ENCODE measurements around the gene OTUD4. TPM values are rescaled to one million over a fixed set of nuclear protein-coding genes. Genes with fewer than 3 reads are reported as not detected.

OTUD4 gene
- total and polyA plus RNA-seq, 2 donors (not counting 1 experiment from before 2014, with no cell fraction given): 9.7 to 51.0 TPM

- H3K9ac ChIP-seq (ENCODE audit: low read length): no peak overlapping the region
- no peaks in the 10 kb centered on the region for H4K20me1 ChIP-seq (ENCODE audit: control insufficient read depth, insufficient read depth, low read length, poor library complexity, severe bottlenecking)
- CTCF ChIA-PET: no interaction called here
- Mint-ChIP-seq H3K9me3 (ENCODE audit: insufficient read depth) (no peaks in the 10 kb centered on the region), H3K27me3 (no peaks in the 10 kb centered on the region), H3K27ac (no peak overlapping the region), H3K4me1 (peaks cover 33% of the 10 kb centered on the region), H3K4me3 (no peak overlapping the region)
- POLR2A ChIA-PET: no interaction called here
- DNase-seq (no peak), ATAC-seq (ENCODE audit: low read depth) (no peak)
- no CpG with 5 or more reads among the region's 2 CpGs for WGBS (ENCODE audit: insufficient coverage)
- no peaks in the 10 kb centered on the region for H3K36me3 ChIP-seq (replicated peaks in 1 of 2; ENCODE audit: control extremely low read depth in 1 of 2, control insufficient read depth in 1 of 2, extremely low read depth in 1 of 2, insufficient read depth in 2 of 2, low read length in 1 of 2)
- intact Hi-C loops (cut with micrococcal nuclease): loop anchor here (10.0 kb wide), 1 partner anchor 992 kb away; the partner anchor contains the start of gene LSM6
- no peak overlapping the region for H3K4me3 ChIP-seq (ENCODE audit: control extremely low read depth in 1 of 5, extremely low read depth in 1 of 5, insufficient read depth in 1 of 5, low read depth in 2 of 5, low read length in 4 of 5)
- peaks cover 25 to 27% of the 10 kb centered on the region in 2 donors for H3K4me1 ChIP-seq (ENCODE audit: control insufficient read depth in 2 of 2, insufficient read depth in 2 of 2, low read length in 2 of 2)
- H3K27me3 ChIP-seq (replicated peaks in 1 of 4; ENCODE audit: control extremely low read depth in 1 of 4, control insufficient read depth in 3 of 4, insufficient read depth in 4 of 4, low read length in 3 of 4): no peaks in the 10 kb centered on the region
- H3K79me2 ChIP-seq (ENCODE audit: control insufficient read depth, insufficient read depth, low read length): peaks cover 12% of the 10 kb centered on the region
- no peak overlapping the region for H2AFZ ChIP-seq (ENCODE audit: insufficient read depth, low read depth, low read length, poor library complexity, severe bottlenecking)
- H3K4me2 ChIP-seq (replicated peaks; ENCODE audit: low read depth, low read length, poor library complexity, severe bottlenecking): no peak overlapping the region
- H3K9me3 ChIP-seq (ENCODE audit: control extremely low read depth in 1 of 3, control insufficient read depth in 2 of 3, insufficient read depth in 1 of 3, low read length in 2 of 3): no peaks in the 10 kb centered on the region
- no peak for TF ChIP-seq EZH2 (IDR thresholded peaks at IDR 0.05; ENCODE audit: borderline replicate concordance, insufficient read depth, low read depth, low read length, poor library complexity, severe bottlenecking)
- no peak for TF ChIP-seq CTCF (IDR thresholded peaks at IDR 0.05)
- no peak overlapping the region for H3K27ac ChIP-seq (ENCODE audit: low read length in 2 of 2)
Measured at GRCh38 chr4:145183023-145183422, 2.6 kb upstream of the OTUD4 start.

GRCh38 chr4:145182222-145182621, 1.8 kb upstream of the OTUD4 start:
- no peaks in the 10 kb centered on the region for H3K9me3 ChIP-seq (ENCODE audit: control extremely low read depth in 1 of 3, control insufficient read depth in 2 of 3, insufficient read depth in 1 of 3, low read length in 2 of 3)
- WGBS (ENCODE audit: insufficient coverage): no CpG with 5 or more reads among the region's 2 CpGs
- no peaks in the 10 kb centered on the region for H4K20me1 ChIP-seq (ENCODE audit: control insufficient read depth, insufficient read depth, low read length, poor library complexity, severe bottlenecking)
- ChIA-PET CTCF (interaction anchor here (0.6 kb wide), 2 partner anchors 436 to 991 kb away, joined by 3 read pairs; no protein-coding TSS in a partner anchor), POLR2A (no interaction called here)
- H3K4me2 ChIP-seq (replicated peaks; ENCODE audit: low read depth, low read length, poor library complexity, severe bottlenecking): no peak overlapping the region
- no peak overlapping the region for H3K27ac ChIP-seq (ENCODE audit: low read length in 2 of 2)
- H3K27me3 ChIP-seq (replicated peaks in 1 of 4; ENCODE audit: control extremely low read depth in 1 of 4, control insufficient read depth in 3 of 4, insufficient read depth in 4 of 4, low read length in 3 of 4): no peaks in the 10 kb centered on the region
- peaks cover 20% of the 10 kb centered on the region for H3K79me2 ChIP-seq (ENCODE audit: control insufficient read depth, insufficient read depth, low read length)
- ATAC-seq (ENCODE audit: low read depth) (no peak), DNase-seq (no peak)
- H3K4me1 ChIP-seq (ENCODE audit: control insufficient read depth in 2 of 2, insufficient read depth in 2 of 2, low read length in 2 of 2): peaks cover 33 to 35% of the 10 kb centered on the region in 2 donors
- H3K9ac ChIP-seq (ENCODE audit: low read length): no peak overlapping the region
- H3K36me3 ChIP-seq (replicated peaks in 1 of 2; ENCODE audit: control extremely low read depth in 1 of 2, control insufficient read depth in 1 of 2, extremely low read depth in 1 of 2, insufficient read depth in 2 of 2, low read length in 1 of 2): no peaks in the 10 kb centered on the region
- no peak overlapping the region for H2AFZ ChIP-seq (ENCODE audit: insufficient read depth, low read depth, low read length, poor library complexity, severe bottlenecking)
- Mint-ChIP-seq H3K27ac (no peak overlapping the region), H3K9me3 (ENCODE audit: insufficient read depth) (no peaks in the 10 kb centered on the region), H3K4me1 (peaks cover 41% of the 10 kb centered on the region), H3K27me3 (no peaks in the 10 kb centered on the region), H3K4me3 (peak overlapping the region; percentile 53)
- H3K4me3 ChIP-seq (ENCODE audit: control extremely low read depth in 1 of 5, extremely low read depth in 1 of 5, insufficient read depth in 1 of 5, low read depth in 2 of 5, low read length in 4 of 5): no peak overlapping the region
- intact Hi-C loops (cut with micrococcal nuclease): loop anchor here (10.0 kb wide), 1 partner anchor 993 kb away; the partner anchor contains the start of gene LSM6
- TF ChIP-seq EZH2 (IDR thresholded peaks at IDR 0.05; ENCODE audit: borderline replicate concordance, insufficient read depth, low read depth, low read length, poor library complexity, severe bottlenecking) (no peak), CTCF (IDR thresholded peaks at IDR 0.05) (no peak)
